Measurements from ENCODE around the gene TINAG.

Gene TINAG

GRCh38 chr6:54431466-54431865 lies 123.2 kb downstream of the TINAG start:
- DNase-seq = no peak

All from CD4-positive, alpha-beta T cell treated with Interferon alpha-2 for 1 hour (primary cell).